ENCODE measurements around the gene WBP4.

GRCh38 chr13:41098761-41099160 lies 37.5 kb downstream of the WBP4 start:
- TF ChIP-seq CTCF (IDR thresholded peaks at IDR 0.05) (no peak), POLR2A (IDR thresholded peaks at IDR 0.05) (no peak)

Data from right lobe of liver (tissue), 4 donors.